Panc1 (cell line): ENCODE results near the gene NLRP1.

Source experiments
- CTCF ChIP-seq: fragments of 450-650 bp; IDR thresholded peaks from 2 replicates; pipeline ENCODE4 v1.5.1; 2017; ENCODE audit warnings: mild to moderate bottlenecking
- POLR2AphosphoS5 ChIP-seq: IDR thresholded peaks from 2 replicates; pipeline ENCODE4 v1.6.1; 2012; ENCODE audit warnings: mild to moderate bottlenecking, low read depth, low read length, moderate library complexity
- SIN3A ChIP-seq: IDR thresholded peaks from 2 replicates; pipeline ENCODE4 v1.6.1; 2012; ENCODE audit warnings: low read depth, mild to moderate bottlenecking, low read length, moderate library complexity, borderline replicate concordance; ENCODE audit not compliant: insufficient read depth
- TF ChIP-seq, protein P1 (sequence below), 2 experiments: IDR thresholded peaks; 2 replicates each; pipeline ENCODE4 v1.6.1; 2011 to 2012; ENCODE audit warnings: low read depth in 2 of 2, control low read depth in 1 of 2, low read length in 1 of 2, mild to moderate bottlenecking in 1 of 2, moderate library complexity in 1 of 2; ENCODE audit not compliant: insufficient read depth in 1 of 2

DNA sequence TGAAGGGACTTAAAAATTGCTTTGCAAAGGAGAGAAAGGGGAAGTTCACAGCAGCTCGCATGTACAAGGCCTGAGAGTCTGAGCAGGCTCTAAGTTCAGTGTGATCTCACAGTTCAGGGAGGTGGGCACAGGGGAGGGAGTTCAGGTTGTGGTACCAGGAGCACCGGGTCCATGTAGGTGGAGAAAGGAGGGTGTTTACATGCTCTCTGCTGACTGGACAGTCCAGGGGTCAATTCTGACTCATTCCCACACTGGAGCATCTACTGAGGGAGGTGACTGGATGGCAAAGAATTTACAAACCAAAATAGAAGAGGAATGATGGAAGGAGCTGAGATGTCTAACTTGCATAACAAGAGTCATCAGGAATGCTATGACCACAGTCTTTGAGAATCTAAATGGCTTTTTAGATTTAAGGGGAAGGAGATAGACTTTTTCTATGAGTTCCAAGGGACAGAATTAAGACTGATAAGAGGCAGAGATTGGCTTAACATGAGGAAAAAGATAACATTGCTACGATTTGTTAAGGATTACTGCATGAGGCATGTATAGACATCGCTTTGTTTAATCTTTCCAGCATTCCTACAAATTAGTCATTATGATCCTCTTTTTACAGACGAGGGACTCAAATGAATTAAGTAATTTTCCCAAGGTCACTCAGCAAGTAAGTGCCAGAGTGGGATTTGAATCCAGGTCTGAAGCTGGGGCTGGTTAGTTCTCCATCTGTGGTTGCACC, 68.1 kb downstream of the NLRP1 start:
- TF ChIP-seq CTCF, result no peak
- TF ChIP-seq, protein P1, sequence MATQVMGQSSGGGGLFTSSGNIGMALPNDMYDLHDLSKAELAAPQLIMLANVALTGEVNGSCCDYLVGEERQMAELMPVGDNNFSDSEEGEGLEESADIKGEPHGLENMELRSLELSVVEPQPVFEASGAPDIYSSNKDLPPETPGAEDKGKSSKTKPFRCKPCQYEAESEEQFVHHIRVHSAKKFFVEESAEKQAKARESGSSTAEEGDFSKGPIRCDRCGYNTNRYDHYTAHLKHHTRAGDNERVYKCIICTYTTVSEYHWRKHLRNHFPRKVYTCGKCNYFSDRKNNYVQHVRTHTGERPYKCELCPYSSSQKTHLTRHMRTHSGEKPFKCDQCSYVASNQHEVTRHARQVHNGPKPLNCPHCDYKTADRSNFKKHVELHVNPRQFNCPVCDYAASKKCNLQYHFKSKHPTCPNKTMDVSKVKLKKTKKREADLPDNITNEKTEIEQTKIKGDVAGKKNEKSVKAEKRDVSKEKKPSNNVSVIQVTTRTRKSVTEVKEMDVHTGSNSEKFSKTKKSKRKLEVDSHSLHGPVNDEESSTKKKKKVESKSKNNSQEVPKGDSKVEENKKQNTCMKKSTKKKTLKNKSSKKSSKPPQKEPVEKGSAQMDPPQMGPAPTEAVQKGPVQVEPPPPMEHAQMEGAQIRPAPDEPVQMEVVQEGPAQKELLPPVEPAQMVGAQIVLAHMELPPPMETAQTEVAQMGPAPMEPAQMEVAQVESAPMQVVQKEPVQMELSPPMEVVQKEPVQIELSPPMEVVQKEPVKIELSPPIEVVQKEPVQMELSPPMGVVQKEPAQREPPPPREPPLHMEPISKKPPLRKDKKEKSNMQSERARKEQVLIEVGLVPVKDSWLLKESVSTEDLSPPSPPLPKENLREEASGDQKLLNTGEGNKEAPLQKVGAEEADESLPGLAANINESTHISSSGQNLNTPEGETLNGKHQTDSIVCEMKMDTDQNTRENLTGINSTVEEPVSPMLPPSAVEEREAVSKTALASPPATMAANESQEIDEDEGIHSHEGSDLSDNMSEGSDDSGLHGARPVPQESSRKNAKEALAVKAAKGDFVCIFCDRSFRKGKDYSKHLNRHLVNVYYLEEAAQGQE (IDR thresholded peaks at IDR 0.05; ENCODE audit: insufficient read depth in 1 of 2, low read depth in 2 of 2, low read length in 1 of 2), result no peak
- no peak for TF ChIP-seq POLR2AphosphoS5
- TF ChIP-seq SIN3A, result no peak
